MCF 10A (cell line): ENCODE data around the gene RC3H2. TPM values are rescaled to one million over a fixed set of nuclear protein-coding genes. Genes with fewer than 3 reads are reported as not detected.

Experiments
- BruUV-seq: library from RNA; stranded (reverse); fragments of 400-500 nt; replicated peaks from 2 replicates; lab custom pipeline; 2021; lab: Mats Ljungman, UMichigan
- CTCF ChIA-PET: fragments of 300-600 bp; sonication (Branson Sonifier 250); formaldehyde crosslinking; extraction: SDS; loops from one replicate; lab custom pipeline; 2021; ENCODE audit warnings: antibody characterized with exemption, inconsistent platforms; lab: Yijun Ruan, JAX
- POLR2A ChIA-PET: fragments of 300-600, 350-650 bp; sonication (Branson Sonifier 250); formaldehyde crosslinking; extraction: SDS; loops from one replicate; lab custom pipeline; 2020; ENCODE audit warnings: antibody characterized with exemption, inconsistent platforms; lab: Yijun Ruan, JAX
- DNase-seq: peaks from one replicate; pipeline ENCODE4 v3.0.0-alpha.2; 2018; ENCODE audit not compliant: unreplicated experiment
- H3K27ac Mint-ChIP-seq: one replicate; pipeline ENCODE4 v1.8.0; 2022; ENCODE audit warnings: mild to moderate bottlenecking, low read depth, mixed read lengths; ENCODE audit not compliant: unreplicated experiment
- H3K27me3 Mint-ChIP-seq: one replicate; pipeline ENCODE4 v1.8.0; 2022; ENCODE audit warnings: mixed read lengths; ENCODE audit not compliant: insufficient read depth, unreplicated experiment
- H3K36me3 Mint-ChIP-seq: one replicate; pipeline ENCODE4 v1.8.0; 2022; ENCODE audit warnings: mild to moderate bottlenecking, moderate library complexity, mixed read lengths; ENCODE audit not compliant: insufficient read depth, unreplicated experiment
- H3K4me1 Mint-ChIP-seq: one replicate; pipeline ENCODE4 v1.8.0; 2022; ENCODE audit warnings: mixed read lengths; ENCODE audit not compliant: insufficient read depth, unreplicated experiment
- H3K4me3 Mint-ChIP-seq: one replicate; pipeline ENCODE4 v1.8.0; 2022; ENCODE audit warnings: mild to moderate bottlenecking, moderate library complexity, mixed read lengths; ENCODE audit not compliant: unreplicated experiment
- H3K9me3 Mint-ChIP-seq: one replicate; pipeline ENCODE4 v1.8.0; 2022; ENCODE audit warnings: mixed read lengths; ENCODE audit not compliant: unreplicated experiment
- intact Hi-C: fragments of 100-400 bp; cut with micrococcal nuclease; formaldehyde crosslinking; loops from 2 replicates; pipeline ENCODE4 v1.14.1; 2022
- total RNA-seq: library from RNA; stranded (reverse); gene quantifications from 2 replicates; pipeline ENCODE4 v1.2.3, GENCODE V29; 2022
- TF ChIP-seq, protein P1 (sequence below): fragments of 200-600 bp; IDR thresholded peaks from one replicate; pipeline ENCODE4 v1.8.0; 2022; ENCODE audit warnings: antibody characterized with exemption, mild to moderate bottlenecking; ENCODE audit not compliant: unreplicated experiment

The RC3H2 gene
- total RNA-seq, 1 experiment from 2014 or later = 59.1 TPM

DNA sequence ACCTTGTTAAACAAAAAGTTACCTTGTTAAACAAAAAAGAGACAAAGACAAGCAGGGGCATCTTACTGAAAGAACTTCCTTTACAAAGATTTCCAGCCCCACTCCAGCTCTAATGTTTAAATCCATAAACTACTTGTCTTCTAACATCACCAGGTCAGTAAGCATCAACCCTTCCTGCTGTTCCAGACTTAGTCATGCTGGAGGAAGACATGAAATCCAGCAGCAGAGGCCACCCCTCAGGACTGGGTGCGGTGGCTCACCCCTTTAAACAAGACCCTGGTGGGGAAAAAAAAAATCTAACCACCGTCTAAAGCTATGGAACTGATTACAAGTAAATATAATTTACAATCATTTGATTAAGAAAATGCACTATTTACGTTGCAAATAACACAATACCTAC lies 85.8 kb downstream of the RC3H2 start:
- BruUV-seq = no TSS peak
- Mint-ChIP-seq H3K36me3 (peaks cover 42% of the 10 kb centered on the region), H3K4me1 (peaks cover 6% of the 10 kb centered on the region), H3K27ac (no peak overlapping the region), H3K4me3 (no peak overlapping the region), H3K27me3 (no peaks in the 10 kb centered on the region), H3K9me3 (no peaks in the 10 kb centered on the region)
- POLR2A ChIA-PET = interaction anchor here (0.6 to 1.5 kb wide), 2 partner anchors 9 to 890 kb away, joined by 3 to 7 read pairs; partner anchors contain the start of gene PDCL
- DNase-seq = no peak
- TF ChIP-seq, protein P1, sequence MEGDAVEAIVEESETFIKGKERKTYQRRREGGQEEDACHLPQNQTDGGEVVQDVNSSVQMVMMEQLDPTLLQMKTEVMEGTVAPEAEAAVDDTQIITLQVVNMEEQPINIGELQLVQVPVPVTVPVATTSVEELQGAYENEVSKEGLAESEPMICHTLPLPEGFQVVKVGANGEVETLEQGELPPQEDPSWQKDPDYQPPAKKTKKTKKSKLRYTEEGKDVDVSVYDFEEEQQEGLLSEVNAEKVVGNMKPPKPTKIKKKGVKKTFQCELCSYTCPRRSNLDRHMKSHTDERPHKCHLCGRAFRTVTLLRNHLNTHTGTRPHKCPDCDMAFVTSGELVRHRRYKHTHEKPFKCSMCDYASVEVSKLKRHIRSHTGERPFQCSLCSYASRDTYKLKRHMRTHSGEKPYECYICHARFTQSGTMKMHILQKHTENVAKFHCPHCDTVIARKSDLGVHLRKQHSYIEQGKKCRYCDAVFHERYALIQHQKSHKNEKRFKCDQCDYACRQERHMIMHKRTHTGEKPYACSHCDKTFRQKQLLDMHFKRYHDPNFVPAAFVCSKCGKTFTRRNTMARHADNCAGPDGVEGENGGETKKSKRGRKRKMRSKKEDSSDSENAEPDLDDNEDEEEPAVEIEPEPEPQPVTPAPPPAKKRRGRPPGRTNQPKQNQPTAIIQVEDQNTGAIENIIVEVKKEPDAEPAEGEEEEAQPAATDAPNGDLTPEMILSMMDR = no peak
- intact Hi-C loops = no loop called here
- CTCF ChIA-PET = interaction anchor here (1.0 to 13.4 kb wide), 5 partner anchors 8 to 720 kb away, joined by 4 to 209 read pairs (median 7); no protein-coding TSS in a partner anchor

DNA sequence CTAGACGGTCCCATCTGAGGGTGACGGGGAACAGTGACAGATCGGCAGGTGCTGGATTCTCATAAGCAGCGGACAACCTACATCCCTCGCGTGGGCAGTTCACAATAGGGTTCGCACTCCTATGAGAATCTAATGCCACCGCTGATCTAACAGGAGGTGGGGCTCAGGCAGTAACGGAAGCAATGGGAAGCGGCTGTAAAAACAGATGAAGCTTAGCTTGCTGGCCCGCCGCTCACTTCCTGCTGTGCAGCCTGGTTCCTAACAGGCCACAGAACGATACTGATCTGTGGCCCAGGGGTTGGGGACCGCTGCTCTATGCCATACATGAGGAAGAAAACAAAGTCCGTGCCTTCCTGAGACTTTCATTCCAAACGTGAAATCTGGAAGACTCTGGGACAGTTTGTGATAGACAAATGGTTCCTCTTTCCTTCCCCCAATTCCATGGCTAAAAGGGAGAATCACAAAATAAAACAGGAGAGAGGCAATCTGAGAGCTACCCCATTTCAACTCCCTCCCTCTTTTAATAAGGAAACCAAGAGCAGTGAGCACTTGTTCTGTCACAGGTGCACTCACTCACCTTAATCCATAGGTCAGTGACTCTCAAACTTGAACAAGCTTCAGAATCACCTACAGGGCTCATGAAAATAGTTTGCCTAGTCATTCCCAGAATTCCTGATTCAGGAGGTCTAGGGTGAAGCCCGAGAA lies 88.8 kb downstream of the RC3H2 start:
- intact Hi-C loops = no loop called here

DNA sequence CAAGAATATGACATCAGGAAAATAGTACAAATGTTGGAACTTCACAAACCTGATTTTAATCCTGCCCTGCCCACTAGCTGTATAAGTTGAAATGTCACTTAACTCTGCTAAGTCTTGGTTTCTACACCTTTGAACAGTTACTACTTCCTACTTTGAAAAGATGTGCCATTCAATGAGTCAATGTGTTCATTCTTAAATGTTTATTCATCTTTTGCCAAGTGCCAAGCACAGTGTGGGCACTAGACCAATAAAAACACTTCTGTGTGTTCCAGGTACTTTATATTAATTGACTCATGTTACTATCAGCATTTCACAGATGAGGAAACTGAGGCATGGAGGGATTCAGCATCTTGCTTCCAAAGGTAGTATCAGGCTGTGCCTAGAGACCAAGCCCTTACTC lies 89.6 kb downstream of the RC3H2 start:
- Mint-ChIP-seq H3K9me3 (no peaks in the 10 kb centered on the region), H3K4me3 (no peak overlapping the region), H3K27me3 (no peaks in the 10 kb centered on the region), H3K36me3 (peaks cover 18% of the 10 kb centered on the region), H3K4me1 (peaks cover 6% of the 10 kb centered on the region), H3K27ac (no peak overlapping the region)
- BruUV-seq = no TSS peak
- TF ChIP-seq, protein P1 = no peak
- intact Hi-C loops = no loop called here
- ChIA-PET POLR2A (interaction anchor here (0.7 kb wide), 1 partner anchor 8 kb away, joined by 6 read pairs; no protein-coding TSS in a partner anchor), CTCF (interaction anchor here (0.7 to 13.4 kb wide), 3 partner anchors 317 to 533 kb away, joined by 3 to 209 read pairs (median 6); no protein-coding TSS in a partner anchor)
- peak; percentile 74 for DNase-seq

More for the DNA sequence above, 88.8 kb downstream of the RC3H2 start:
- no peak overlapping the region for H3K4me3 Mint-ChIP-seq
- no TSS peak for BruUV-seq
- peaks cover 6% of the 10 kb centered on the region for H3K4me1 Mint-ChIP-seq
- POLR2A ChIA-PET = interaction anchor here (0.6 to 0.7 kb wide), 2 partner anchors 8 to 786 kb away, joined by 3 to 6 read pairs; no protein-coding TSS in a partner anchor
- no peaks in the 10 kb centered on the region for H3K9me3 Mint-ChIP-seq
- peaks cover 26% of the 10 kb centered on the region for H3K36me3 Mint-ChIP-seq
- H3K27me3 Mint-ChIP-seq = no peaks in the 10 kb centered on the region
- CTCF ChIA-PET = interaction anchor here (0.7 to 13.4 kb wide), 5 partner anchors 11 to 532 kb away, joined by 3 to 209 read pairs (median 4); no protein-coding TSS in a partner anchor
- DNase-seq = no peak
- TF ChIP-seq, protein P1 = no peak
- H3K27ac Mint-ChIP-seq = no peak overlapping the region

DNA sequence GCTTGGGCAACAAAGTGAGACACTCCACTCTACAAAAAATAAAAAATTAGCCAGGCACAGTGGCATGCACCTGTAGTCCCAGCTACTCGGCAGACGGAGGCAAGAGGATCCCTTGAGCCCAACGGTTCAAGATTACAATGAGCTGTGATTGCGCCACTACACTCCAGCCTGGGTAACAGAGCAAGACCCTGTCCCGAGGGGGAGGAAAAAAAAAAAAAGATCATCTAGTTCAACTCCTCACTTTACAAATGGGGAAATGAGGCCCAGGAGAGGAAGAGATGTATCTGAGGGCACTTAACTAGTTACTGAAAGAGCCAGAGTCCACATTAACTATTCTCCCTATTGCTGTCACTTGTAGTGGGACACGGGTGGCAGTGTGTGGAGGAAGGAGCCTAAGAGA lies 90.6 kb downstream of the RC3H2 start:
- no peaks in the 10 kb centered on the region for H3K9me3 Mint-ChIP-seq
- ChIA-PET POLR2A (no interaction called here), CTCF (interaction anchor here (1.2 to 13.4 kb wide), 2 partner anchors 316 to 350 kb away, joined by 6 to 209 read pairs; no protein-coding TSS in a partner anchor)
- TF ChIP-seq, protein P1 = no peak
- H3K27ac Mint-ChIP-seq = no peak overlapping the region
- peaks cover 6% of the 10 kb centered on the region for H3K4me1 Mint-ChIP-seq
- no TSS peak for BruUV-seq
- no peak overlapping the region for H3K4me3 Mint-ChIP-seq
- DNase-seq = no peak
- H3K36me3 Mint-ChIP-seq = peaks cover 13% of the 10 kb centered on the region
- intact Hi-C loops = no loop called here
- no peaks in the 10 kb centered on the region for H3K27me3 Mint-ChIP-seq
